SKM-1 (cell line): ENCODE data around the gene CPPED1.

Experiments used
- DNase-seq: peaks from one replicate; lab custom pipeline; 2025; ENCODE audit not compliant: unreplicated experiment; lab: John Stamatoyannopoulos, UW

Gene CPPED1

GRCh38 chr16:12653820-12654392 is 149.8 kb downstream of the CPPED1 start:
- DNase-seq: no peak

DNA sequence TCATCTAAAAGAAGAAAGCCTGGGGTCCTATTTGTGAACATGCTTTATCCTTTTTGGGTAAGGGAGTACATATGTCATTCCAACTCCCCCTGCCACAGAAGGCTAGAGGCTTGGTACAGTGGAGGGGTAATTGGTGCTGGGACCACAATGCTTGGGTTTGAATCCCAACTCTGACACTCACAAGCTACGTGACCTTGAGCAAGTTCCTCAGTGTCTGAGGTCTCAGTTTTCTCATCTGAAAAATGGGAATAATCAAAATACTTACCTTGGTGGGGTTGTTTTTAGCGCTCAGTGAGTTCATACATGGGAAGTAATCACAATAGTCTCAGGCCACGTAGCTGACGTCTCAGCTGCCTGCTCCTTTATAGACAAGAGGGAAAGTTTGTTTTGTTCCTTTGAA is 150.8 kb downstream of the CPPED1 start:
- DNase-seq: no peak

GRCh38 chr16:12651765-12652512 is 151.7 kb downstream of the CPPED1 start:
- no peak for DNase-seq

GRCh38 chr16:12649356-12649755 is 154.3 kb downstream of the CPPED1 start:
- DNase-seq: no peak

DNA sequence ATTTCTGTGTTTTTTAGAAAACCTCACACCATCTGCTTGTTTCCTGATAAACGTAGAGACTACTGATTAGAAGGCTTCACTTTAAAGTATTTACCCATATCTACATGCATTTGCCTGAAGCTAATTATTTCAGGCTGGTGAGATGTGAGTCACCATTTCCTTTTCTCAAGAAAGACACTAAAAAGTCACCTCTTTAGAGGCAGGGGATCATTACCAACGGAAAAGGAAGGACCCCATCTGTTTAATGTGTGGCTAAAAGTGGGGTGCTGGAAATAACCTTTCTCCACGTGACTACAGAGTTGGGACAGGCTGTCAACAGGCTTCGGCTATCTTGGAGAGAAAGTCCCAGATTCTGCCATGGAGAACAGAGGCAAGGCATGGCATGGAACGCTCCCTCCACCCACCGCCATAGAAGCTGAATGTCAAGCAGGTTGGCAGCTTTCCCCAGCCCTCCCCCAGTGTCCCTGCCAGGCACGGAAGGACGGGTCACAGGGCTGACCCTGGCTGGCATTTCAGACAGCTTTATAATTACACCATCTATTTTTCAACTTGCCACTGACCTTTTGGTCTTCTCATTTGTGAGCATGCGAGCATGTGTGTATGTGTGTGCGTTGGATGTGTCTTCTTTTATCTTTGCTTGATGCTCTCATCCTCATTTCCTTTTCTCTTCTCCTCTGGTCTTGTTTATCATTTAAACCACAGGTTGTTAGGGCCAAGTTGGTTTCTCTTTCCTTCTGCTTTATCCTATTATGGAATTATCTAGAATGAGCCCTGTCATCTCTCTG is 157.0 kb downstream of the CPPED1 start:
- DNase-seq: no peak

DNA sequence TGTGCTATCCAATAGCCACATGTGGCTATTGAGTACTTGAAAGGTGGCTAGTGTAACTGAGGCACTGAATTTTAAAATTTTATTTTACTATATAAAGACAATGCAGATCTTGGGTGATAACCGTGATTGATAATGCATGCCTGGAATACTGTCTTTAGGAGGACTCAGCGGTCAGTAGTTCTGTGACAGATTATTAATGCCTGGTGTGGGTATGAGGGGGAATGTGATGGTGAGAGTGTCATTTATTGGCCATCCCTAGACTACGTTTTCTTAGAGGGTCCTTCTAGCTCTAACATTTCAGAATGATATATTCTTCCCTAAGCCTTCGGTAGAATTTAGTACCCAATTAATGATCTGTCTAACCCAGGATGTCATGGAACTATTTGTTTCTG is 157.6 kb downstream of the CPPED1 start:
- no peak for DNase-seq

- DNase-seq: no peak
Measured at GRCh38 chr16:12643034-12643455, 160.6 kb downstream of the CPPED1 start.

- DNase-seq: no peak
Measured at GRCh38 chr16:12639044-12639443, 164.6 kb downstream of the CPPED1 start.

DNA sequence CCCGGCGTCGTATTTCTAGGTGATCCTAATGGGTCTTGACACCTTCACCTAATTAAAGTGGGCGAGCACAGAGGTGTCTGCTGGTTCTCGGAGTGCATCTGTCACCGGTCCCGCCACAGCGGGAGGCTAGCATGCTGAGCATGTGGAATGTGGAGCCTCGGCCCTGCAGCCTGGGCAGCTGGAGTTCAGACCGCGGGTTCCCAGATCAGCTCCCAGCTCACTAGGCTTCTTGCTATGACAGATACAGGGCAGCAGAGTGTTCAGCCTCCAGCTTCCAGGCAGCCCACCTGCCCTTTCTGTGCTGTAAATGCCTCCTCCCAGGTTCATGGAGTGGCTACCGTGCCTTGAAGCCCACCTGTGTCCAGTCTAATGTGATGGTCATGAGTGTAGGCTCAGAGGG is 166.7 kb downstream of the CPPED1 start:
- no peak for DNase-seq

- DNase-seq: no peak
Measured at GRCh38 chr16:12629271-12629670, 174.4 kb downstream of the CPPED1 start.

DNA sequence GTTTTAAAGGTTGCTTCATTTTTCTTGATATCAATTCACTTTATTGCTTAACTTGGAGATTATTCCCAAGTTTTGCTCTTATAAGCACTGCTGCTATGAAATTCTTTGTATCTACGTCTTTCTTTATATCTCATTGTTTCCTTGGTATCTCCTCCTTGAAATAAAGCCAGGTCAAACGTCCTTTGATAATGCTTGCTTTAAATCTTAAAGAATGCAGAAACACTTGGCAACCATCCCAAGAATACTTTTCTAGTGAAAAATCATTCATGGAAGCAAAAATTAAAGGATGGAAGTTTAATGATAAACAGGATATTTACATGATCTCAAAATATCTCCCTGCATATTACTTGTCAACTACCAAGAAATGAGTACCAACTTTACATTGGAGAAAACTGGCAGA is 175.2 kb downstream of the CPPED1 start:
- no peak for DNase-seq

GRCh38 chr16:12627394-12627793 is 176.3 kb downstream of the CPPED1 start:
- no peak for DNase-seq

DNA sequence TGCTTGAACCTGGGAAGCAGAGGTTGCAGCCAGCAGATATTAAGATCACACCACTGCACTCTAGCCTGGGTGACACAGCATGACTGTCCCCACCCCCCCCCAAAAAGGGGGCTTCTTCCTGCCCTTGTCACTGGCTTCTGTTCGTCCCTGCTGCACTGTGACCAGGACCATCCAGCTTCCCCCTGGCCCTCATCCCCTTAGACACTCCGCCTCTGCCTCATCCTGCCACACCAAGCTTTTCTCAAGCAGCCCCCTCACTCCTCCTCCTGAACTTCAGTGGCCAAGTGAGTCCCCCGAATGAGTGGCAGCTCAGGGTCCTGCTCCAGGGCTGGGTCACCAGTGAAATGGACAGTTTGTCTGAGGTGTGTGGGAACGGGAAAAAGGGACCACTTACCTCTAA is 177.3 kb downstream of the CPPED1 start:
- DNase-seq: no peak

DNA sequence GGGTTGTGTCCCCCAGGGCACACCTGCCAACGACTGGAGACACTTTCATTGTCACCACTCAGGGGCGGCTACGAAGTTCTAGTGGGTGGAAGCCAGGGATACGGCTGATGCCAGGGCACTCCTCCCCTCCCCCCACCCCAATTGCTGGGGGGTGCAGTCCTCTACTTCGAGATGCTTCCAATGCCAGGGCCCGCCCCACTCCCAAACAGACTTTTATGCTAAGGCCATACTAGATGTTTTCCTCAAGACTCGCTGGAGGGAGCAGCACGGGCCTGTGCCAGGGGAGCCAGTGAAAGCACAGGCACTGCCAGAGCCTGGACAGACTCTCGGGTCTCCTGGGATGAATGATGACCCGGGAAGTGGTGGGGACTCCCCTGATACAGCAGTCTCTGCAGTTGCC is 178.0 kb downstream of the CPPED1 start:
- DNase-seq: no peak

DNA sequence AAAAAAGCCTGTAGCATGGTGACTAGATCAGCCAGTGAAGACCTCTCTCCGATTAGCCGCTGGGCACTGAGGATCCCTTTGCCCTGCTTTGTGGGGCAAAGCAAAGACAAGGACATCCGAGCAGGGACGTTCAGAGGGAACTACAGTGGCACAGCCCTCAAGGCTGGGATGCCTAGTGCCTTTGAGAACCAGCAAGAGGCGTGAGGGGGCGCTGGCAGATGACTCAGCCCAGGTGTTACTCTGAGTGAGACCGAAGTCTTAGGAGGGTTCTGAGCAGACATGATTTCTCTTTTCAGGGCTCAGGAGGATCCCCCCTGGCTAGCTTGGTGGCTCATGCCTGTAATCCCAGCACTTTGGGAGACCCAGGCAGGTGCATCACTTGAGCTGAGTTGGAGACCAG is 178.6 kb downstream of the CPPED1 start:
- DNase-seq: no peak

- no peak for DNase-seq
Measured at GRCh38 chr16:12620150-12620549, 183.5 kb downstream of the CPPED1 start.

- no peak for DNase-seq
Measured at GRCh38 chr16:12618515-12618914, 185.2 kb downstream of the CPPED1 start.

DNA sequence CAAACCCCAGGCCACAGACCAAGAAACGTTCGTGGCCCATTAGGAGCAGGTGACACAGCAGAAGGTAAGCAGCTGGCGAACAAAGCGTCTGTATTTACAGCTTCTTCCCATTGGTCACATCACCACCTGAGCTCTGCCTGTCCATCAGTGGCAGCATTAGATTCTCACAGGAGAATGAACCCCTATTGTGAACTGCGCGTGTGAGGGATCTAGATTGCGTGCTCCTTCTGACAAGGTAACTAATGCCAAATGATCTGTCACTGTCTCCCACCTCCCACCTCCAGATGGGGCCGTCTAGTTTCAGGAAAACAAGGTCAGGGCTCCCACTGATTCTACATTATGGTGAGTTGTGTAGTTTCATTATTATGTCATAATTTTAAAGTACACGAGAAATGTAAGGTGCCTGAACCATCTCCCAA is 186.3 kb downstream of the CPPED1 start:
- DNase-seq: no peak

GRCh38 chr16:12614662-12615278 is 188.9 kb downstream of the CPPED1 start:
- no peak for DNase-seq

DNA sequence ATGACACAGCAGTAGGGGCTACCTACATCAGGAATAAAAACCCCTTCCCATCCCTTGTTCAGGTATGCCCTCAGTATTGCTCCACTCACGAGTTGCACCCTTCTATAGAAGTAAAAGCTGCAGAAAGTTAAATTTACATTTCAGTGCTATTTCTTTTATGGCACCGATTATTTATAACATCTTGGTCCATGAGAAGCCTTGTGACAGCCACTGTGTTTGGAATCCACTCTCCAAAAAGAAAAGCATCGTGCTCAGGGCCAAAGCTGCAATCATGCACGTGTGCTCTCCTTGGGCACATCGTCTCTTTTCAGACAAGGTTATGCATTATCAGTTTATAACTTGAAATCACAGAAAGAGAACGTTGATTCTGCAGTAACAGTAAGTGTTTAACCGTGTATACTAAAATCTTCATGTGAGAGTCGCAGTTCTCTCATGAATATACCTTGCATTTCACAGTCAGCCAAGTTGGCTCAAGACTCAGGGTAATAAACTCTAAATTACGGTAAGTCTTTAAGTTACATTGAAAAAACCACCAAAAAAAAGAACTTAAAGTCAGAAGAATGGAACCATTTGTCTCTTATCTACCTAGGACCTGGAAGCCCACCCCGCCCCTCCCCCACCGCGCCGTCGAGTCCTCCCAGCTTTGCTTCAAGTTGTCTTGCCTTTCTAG is 189.6 kb downstream of the CPPED1 start:
- DNase-seq: no peak
